ENCODE results near the gene TCAIM.
"Not testable (repeated sequence)": the region's sequence is repeated elsewhere in the genome, so short reads cannot be mapped to it uniquely, and the experiment has no call there.

TCAIM gene

DNA sequence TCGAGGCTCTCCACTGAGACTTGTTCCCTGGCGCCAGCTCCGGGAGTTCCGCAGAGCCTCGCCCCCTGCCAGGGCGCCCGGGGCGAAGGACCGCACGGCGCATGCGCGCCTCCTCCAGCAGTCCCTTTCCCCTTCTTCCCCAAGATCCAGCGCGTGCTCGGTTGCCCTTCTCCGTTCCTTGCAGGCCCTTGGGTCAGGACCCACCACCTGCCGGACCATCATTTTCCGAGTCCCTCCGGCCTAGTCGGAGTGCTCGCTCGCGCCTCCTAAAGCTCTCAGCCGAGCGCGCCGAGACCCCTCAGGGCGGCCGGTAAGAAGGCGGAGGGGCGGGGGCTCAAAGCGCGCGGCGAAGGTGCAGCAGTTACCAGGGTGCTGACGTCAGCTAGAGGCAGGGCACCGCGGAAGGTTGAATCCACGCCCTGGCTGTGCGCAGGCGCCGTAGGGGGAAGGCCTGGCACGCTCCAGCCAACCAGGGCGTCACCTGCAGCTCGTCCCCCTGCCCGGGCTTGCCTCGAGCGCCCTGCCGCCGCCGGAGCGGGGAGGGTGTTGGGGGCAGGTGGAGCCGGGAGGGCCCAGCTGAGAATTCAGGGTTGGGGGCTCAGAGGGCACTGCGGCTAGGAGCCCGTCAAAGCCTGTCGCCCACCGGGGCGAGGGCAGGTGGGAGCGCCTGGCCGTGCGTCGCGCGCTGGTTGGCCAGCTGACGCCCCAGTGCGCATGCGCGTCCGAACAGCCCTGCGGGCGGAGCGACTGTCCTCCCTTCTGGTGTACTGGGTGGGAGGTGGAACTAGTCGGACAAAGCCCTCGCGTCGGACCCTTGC, at the start of gene TCAIM:
Gene TCAIM (plus strand): TSS at position 757 of the 818 bp plus-strand sequence. CDS start 16,017 bp downstream, outside the sequence.
- DNase-seq = peak; percentile 99

- no peak for DNase-seq
These were observed 48.6 kb upstream of the TCAIM start for GRCh38 chr3:44289882-44290462.

GRCh38 chr3:44292276-44292675, 46.3 kb upstream of the TCAIM start:
- no peak for DNase-seq

DNA sequence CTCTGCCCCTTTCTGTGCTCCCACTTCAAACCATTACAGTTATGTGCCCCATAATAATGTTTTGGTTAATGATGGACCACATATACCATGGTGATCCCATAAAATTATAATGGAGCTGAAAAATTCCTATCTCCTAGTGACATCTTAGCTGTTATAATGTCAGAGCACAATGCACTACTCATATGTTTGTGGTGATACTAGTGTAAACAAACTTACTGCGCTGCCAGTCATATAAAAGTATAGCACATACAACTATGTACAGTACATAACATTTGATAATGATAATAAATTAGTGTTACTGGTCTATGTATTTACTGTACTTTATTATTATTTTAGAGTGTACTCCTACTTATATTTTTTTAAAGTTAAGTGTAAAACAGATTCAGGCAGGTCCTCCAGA, 45.6 kb upstream of the TCAIM start:
- DNase-seq = no peak

GRCh38 chr3:44297255-44297654, 41.3 kb upstream of the TCAIM start:
- no peak for DNase-seq

DNA sequence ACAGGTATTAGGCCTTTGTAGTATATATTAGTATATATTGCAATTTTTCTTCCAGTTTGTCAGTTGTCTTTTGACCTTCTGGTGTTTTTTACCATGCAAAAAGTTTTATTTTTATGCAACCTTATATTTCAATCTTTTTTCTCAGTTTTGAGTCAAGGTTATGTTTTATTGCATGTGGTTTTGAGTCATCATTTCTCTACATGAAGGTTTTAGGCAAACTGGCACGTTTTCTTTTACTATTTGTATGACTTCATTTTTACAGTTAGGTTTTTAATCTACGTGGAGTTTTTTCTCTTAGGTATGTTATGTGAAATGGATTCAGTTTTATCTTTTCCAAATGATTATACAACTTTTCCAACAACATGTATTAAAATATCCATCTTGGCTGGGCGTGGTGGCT, 36.8 kb upstream of the TCAIM start:
- DNase-seq = no peak

GRCh38 chr3:44309500-44309899, 29.1 kb upstream of the TCAIM start:
- no peak for DNase-seq

DNA sequence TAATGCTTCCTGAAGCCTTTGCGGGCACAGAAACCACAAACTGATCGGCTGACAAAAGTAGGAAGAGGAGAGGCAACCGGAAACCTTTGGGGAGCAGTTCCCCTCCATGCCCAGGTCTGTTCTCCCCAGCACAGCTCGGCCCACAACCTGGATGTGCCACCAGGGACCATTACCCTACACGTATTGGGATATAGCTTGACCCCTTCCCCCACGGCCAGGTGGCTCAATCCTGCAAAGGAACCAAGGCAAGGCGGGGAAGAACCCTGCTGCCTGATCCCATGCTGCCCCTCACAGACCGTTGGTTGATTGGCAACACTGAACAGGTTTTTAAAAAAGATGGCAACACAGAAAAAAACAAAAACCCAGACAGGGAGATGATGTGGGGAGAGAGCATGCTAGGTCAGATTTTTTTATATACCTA, 19.7 kb upstream of the TCAIM start:
- DNase-seq = no peak

DNA sequence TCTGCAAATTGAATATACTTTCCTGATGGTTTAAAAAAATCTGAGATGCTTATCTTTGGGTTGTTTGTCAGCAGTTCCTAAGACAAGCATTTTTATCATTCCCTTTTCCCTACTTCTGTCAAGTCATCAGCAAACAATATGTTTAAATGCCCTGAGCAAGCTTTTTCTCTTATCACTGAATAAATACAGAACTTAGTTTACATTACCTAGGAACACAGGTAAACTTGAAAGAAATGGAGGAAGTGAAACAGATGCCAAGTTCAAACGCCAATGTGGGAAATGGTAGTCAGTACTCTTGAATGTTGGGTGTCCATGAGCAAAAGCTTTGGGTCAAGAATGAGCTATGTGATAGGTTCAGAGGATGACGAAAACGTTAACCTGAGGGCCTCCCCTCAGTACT, 17.2 kb upstream of the TCAIM start:
- DNase-seq = no peak

DNA sequence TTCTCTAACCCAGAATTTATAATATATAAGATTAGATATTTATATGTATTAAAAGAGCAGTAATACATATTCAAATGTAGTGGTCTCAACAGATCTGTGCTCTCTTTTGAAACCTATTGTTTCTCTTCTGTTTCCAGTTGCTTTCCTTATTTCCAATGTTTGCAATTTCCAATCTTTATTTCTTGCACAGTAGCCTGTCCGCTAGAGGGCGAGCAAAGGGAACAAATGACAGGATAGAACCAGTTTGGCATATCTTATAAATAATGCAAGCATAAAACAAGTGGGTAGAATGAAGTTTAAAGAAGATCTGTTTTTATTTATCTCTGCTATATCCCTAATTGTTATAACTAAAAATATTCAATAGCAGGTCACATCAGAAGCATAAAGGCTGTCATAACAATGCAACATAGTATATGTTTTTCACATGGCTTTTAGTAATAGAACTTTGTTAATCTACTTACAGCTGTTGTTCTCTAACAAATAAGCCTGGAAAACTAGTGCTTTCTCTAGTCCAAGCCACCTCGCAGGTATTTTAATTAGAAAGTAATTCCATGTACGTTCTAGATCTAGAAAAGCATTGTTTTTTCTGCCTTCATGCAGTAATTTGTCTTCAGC, 15.1 kb upstream of the TCAIM start:
- DNase-seq = peak; percentile 66

DNA sequence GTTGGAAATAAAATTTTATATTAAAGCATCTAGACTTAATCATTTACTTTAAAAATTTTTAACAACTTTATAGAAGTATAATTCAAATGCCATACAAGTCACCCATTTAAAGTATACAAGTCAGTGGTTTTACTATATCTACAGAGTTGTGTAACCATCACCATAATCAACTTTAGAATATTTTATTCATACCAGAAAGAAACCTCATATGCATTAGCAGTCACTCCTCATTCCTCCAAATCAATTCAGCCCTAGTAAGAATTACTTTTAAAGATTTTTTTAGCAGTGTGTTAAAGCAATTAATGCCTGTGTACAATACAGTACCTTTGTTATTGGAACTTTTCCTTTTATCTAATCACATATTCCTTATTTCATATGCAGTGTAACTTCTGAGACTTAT, 14.0 kb upstream of the TCAIM start:
- DNase-seq = no peak

GRCh38 chr3:44326019-44326418, 12.5 kb upstream of the TCAIM start:
- DNase-seq = no peak

GRCh38 chr3:44326515-44326914, 12.1 kb upstream of the TCAIM start:
- DNase-seq = no peak

DNA sequence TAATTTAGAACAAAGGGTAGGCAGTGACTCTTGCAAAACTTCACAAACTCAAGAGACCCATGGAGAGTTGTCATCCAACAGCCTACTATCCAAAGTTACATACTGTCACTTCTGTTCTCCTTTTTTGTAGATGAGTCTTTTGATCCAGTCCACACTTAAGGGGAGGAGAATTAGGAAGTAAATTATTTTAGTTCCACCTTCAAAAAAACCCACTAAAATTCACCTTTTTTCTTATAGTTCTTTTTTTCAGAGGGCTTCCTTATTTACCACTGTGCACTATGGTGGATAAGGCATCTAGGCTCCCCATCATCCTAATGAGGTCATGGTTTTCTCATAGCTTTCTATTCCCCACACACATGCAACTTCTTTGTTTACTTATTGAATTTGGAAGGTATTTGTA, 8.6 kb upstream of the TCAIM start:
- DNase-seq = no peak

GRCh38 chr3:44330444-44330843, 8.1 kb upstream of the TCAIM start:
- no peak for DNase-seq

GRCh38 chr3:44334326-44334725, 4.2 kb upstream of the TCAIM start:
- DNase-seq = no peak

GRCh38 chr3:44337248-44337785, 1.2 kb upstream of the TCAIM start:
- no peak for DNase-seq

DNA sequence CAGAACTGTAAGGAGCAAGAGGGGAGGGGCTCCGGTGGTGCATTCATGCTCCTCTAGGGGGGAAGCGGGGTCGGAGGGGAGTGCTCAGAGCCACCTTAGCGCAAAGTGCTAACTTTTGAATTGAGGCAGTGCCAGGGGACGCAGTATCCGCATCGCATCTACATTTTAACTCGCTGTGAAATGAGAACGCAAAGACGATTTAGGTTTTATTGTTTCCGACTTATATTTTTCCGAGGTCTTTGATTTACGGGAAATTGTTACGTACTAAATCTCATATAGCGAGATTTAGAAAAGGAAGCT, 212 bp downstream of the TCAIM start:
- no peak for DNase-seq

- DNase-seq = no peak
These were observed 853 bp downstream of the TCAIM start for GRCh38 chr3:44339181-44340057.

DNA sequence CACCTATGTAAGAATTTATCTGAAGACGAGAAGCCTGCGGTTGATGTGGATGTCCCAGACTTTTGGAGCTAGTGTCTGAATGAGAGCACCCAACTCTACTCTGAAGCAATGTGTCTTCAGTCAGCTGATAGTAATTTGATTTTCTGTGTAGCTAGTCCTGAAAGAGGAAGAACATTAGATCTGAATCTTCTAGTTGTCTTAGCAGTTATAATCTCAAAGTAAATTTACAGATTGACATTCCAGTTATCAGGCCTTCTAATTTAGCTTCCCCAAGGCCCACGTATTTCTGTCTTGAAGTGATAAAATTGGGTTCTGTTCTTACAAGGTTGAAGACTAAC, 1.5 kb downstream of the TCAIM start:
- no peak for DNase-seq

- no peak for DNase-seq
These were observed 3.7 kb downstream of the TCAIM start for GRCh38 chr3:44342176-44342790.

DNA sequence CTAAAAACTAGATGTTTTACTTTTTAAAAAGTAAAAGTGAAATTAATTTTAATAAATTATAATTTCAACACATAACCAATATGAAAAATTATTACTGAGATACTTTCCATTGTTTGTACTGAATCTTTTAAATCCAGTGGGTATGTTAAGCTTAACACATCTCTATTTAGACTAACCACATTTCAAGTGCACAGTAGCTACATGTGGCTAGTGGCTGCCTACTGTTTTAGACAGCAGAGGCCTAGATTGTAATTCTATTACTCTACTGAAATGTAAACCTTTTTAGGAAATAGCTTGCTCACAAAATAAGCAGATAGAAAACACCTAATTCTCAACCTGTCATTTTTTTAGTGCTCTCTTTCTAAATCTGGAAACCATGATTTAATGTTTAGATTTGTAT, 4.9 kb downstream of the TCAIM start:
- DNase-seq = no peak

- not testable (repeated sequence) for DNase-seq
These were observed 8.0 kb downstream of the TCAIM start for GRCh38 chr3:44346590-44346989.
